ENCODE results near the gene ALDH1B1.

DNA sequence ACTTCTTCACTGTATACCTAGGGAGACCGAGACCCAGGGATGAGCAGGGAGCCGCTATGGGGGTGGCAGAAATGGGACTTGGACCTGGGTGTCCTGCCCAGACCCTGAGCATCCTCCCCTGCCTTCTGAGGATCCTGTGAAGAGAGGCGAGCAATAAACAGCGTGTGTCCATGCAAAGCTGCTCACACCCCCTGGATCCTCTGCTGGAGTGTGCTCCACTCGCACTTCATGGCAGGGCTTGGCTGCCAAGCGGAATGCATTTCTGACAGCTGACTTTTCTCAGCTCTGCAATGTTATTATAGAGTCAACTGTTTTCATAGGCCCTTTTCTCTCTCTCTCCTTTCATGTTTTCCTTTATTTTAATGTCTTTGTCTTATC, 31.0 kb upstream of the ALDH1B1 start:
- TF ChIP-seq, protein P1, sequence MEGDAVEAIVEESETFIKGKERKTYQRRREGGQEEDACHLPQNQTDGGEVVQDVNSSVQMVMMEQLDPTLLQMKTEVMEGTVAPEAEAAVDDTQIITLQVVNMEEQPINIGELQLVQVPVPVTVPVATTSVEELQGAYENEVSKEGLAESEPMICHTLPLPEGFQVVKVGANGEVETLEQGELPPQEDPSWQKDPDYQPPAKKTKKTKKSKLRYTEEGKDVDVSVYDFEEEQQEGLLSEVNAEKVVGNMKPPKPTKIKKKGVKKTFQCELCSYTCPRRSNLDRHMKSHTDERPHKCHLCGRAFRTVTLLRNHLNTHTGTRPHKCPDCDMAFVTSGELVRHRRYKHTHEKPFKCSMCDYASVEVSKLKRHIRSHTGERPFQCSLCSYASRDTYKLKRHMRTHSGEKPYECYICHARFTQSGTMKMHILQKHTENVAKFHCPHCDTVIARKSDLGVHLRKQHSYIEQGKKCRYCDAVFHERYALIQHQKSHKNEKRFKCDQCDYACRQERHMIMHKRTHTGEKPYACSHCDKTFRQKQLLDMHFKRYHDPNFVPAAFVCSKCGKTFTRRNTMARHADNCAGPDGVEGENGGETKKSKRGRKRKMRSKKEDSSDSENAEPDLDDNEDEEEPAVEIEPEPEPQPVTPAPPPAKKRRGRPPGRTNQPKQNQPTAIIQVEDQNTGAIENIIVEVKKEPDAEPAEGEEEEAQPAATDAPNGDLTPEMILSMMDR (conservative IDR thresholded peaks at IDR 0.05; ENCODE audit: low read depth, low read length): no peak
- TF ChIP-seq EZH2 (IDR thresholded peaks at IDR 0.05; ENCODE audit: low read length, unreplicated experiment): no peak

Data from PC-3 (cell line).